Measurements from ENCODE around the gene HEMGN.

The HEMGN gene

DNA sequence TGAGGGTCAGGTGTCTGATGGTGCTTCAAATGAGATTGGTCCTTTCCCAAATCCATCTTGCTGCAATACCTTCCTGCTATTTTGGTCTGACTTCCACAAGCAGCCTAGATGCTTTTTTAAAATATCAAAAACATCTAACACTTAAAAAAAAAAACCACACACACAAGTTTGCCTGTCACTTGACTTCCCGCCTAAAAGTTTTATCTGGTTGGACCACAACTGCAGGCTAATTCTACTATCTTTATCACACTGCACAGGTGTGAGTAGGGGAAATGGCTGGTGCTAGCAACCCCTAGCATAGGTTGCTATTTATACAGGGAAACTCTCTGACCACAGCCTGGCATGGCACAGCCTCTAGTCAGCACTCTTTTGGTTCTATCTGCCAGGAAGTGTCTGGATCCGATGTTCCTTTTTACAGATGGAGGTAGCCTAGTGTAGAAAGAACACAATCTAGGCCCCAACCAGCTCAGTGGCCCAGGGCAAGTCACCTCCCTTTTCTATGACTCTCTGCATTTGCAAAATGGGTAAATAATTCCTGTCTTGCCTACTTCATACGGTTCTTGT lies at the start of gene HEMGN:
TSS of gene HEMGN (minus strand) at position 92 of the 564 bp plus-strand sequence. CDS start at position 56, 36 bp downstream.
- DNase-seq (ENCODE audit: insufficient read length, low spot score), result no peak
- no peak for FAIRE-seq

GRCh38 chr9:97987487-97987886 lies 49.5 kb upstream of the HEMGN start:
- FAIRE-seq (no peak), DNase-seq (ENCODE audit: insufficient read length, low spot score) (no peak)
- TF ChIP-seq, protein P1, sequence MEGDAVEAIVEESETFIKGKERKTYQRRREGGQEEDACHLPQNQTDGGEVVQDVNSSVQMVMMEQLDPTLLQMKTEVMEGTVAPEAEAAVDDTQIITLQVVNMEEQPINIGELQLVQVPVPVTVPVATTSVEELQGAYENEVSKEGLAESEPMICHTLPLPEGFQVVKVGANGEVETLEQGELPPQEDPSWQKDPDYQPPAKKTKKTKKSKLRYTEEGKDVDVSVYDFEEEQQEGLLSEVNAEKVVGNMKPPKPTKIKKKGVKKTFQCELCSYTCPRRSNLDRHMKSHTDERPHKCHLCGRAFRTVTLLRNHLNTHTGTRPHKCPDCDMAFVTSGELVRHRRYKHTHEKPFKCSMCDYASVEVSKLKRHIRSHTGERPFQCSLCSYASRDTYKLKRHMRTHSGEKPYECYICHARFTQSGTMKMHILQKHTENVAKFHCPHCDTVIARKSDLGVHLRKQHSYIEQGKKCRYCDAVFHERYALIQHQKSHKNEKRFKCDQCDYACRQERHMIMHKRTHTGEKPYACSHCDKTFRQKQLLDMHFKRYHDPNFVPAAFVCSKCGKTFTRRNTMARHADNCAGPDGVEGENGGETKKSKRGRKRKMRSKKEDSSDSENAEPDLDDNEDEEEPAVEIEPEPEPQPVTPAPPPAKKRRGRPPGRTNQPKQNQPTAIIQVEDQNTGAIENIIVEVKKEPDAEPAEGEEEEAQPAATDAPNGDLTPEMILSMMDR (IDR thresholded peaks at IDR 0.05; ENCODE audit: insufficient read depth, missing control alignments), result no peak

More for the DNA sequence above, at the start of gene HEMGN:
- TF ChIP-seq, protein P1 (IDR thresholded peaks at IDR 0.05; ENCODE audit: insufficient read depth, missing control alignments), result no peak

GRCh38 chr9:97985058-97985861 lies 47.3 kb upstream of the HEMGN start:
- no peak for DNase-seq (ENCODE audit: insufficient read length, low spot score)
- TF ChIP-seq, protein P1 (IDR thresholded peaks at IDR 0.05; ENCODE audit: insufficient read depth, missing control alignments), result no peak
- FAIRE-seq, result no peak

DNA sequence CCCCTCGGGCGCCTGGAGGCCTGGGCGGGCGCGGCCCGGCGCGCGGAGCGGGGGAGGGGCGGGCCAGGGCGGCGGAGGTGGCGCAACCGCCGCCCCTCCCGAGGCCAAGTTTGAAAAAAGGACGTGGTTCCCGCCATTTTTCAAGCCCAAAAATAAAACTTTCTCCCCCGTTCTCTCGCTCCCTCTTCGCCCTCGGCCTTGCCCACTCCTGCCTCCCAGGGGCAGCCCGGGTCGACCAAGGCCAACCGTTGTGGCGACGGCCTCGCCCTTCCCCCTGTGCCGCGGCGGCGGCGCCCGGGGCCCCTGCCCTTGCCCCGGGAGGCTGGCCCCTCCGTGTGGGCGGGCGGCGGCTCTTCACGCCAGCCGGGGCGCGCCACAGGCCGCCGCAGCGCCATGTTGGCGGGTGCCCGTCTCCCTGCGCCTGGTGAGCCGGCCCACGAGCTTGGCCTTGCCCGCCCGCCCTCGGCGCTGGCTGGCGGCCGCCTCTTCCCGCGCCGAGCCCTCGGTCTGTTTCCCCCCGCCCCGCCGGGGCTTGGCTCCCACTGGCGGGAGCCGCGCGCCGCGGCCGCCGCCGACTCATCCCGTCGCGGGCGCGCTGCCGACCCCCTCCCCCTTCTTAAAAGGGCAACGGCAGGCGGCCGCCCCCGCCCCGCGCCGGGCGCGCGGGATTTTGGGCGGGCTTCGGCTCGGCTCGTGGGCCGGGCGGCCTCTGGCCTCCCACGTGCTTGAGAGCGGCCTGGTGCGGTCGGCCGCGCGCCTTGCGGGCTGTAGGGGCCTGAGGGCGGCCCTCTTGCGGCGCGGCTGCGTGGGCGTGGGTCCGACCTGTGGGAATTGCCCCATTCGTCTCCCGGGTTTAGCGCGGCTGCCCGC lies 46.5 kb upstream of the HEMGN start:
- TF ChIP-seq, protein P1 (IDR thresholded peaks at IDR 0.05; ENCODE audit: insufficient read depth, missing control alignments), result no peak
- FAIRE-seq (no peak), DNase-seq (ENCODE audit: insufficient read length, low spot score) (no peak)

- no peak for DNase-seq (ENCODE audit: insufficient read length, low spot score)
- TF ChIP-seq, protein P1 (IDR thresholded peaks at IDR 0.05; ENCODE audit: insufficient read depth, missing control alignments), result no peak
- FAIRE-seq, result no peak
Measured at GRCh38 chr9:97983589-97984187, 45.7 kb upstream of the HEMGN start.

GRCh38 chr9:97982683-97983588 lies 45.0 kb upstream of the HEMGN start, which contains the start of gene ANP32B:
ANP32B (plus strand) TSS chr9:97983341; CDS start chr9:97983556, 215 bp downstream.
- FAIRE-seq, result no peak
- DNase-seq (ENCODE audit: insufficient read length, low spot score), result no peak
- TF ChIP-seq, protein P1 (IDR thresholded peaks at IDR 0.05; ENCODE audit: insufficient read depth, missing control alignments), result peak; percentile 55

All from D721Med (cell line).